GM21367 (cell line): ENCODE measurements around the gene ARHGAP10.

Experiments used
- ATAC-seq: cut with Tn5 transposase; IDR thresholded peaks from one replicate; pipeline ENCODE4 v1.9.1; 2021; ENCODE audit not compliant: unreplicated experiment

The ARHGAP10 gene

GRCh38 chr4:147943159-147943638 is 211.3 kb downstream of the ARHGAP10 start:
- ATAC-seq = peak; percentile 92

GRCh38 chr4:147944249-147944648 is 212.4 kb downstream of the ARHGAP10 start:
- ATAC-seq = peak; percentile 30

- no peak for ATAC-seq
These were observed 212.9 kb downstream of the ARHGAP10 start for GRCh38 chr4:147944670-147945260.

- no peak for ATAC-seq
These were observed 216.4 kb downstream of the ARHGAP10 start for GRCh38 chr4:147948336-147948735.

- no peak for ATAC-seq
These were observed 218.4 kb downstream of the ARHGAP10 start for GRCh38 chr4:147950261-147950660.

GRCh38 chr4:147950841-147951240 is 219.0 kb downstream of the ARHGAP10 start:
- ATAC-seq = no peak

GRCh38 chr4:147954850-147955249 is 223.0 kb downstream of the ARHGAP10 start:
- no peak for ATAC-seq

GRCh38 chr4:147955827-147956558 is 224.1 kb downstream of the ARHGAP10 start:
- no peak for ATAC-seq

GRCh38 chr4:147957446-147957845 is 225.6 kb downstream of the ARHGAP10 start:
- no peak for ATAC-seq

- no peak for ATAC-seq
These were observed 226.2 kb downstream of the ARHGAP10 start for GRCh38 chr4:147958057-147958456.

GRCh38 chr4:147958489-147959065 is 226.7 kb downstream of the ARHGAP10 start:
- ATAC-seq = no peak

GRCh38 chr4:147960971-147961370 is 229.1 kb downstream of the ARHGAP10 start:
- no peak for ATAC-seq

- no peak for ATAC-seq
These were observed 232.0 kb downstream of the ARHGAP10 start for GRCh38 chr4:147963839-147964238.

- ATAC-seq = no peak
These were observed 232.5 kb downstream of the ARHGAP10 start for GRCh38 chr4:147964266-147964880.

- ATAC-seq = no peak
These were observed 233.2 kb downstream of the ARHGAP10 start for GRCh38 chr4:147965056-147965455.

GRCh38 chr4:147965873-147966272 is 234.0 kb downstream of the ARHGAP10 start:
- no peak for ATAC-seq

- ATAC-seq = no peak
These were observed 236.8 kb downstream of the ARHGAP10 start for GRCh38 chr4:147968641-147969040.

GRCh38 chr4:147969573-147970385 is 237.9 kb downstream of the ARHGAP10 start:
- ATAC-seq = no peak

- ATAC-seq = no peak
These were observed 239.2 kb downstream of the ARHGAP10 start for GRCh38 chr4:147971116-147971515.

GRCh38 chr4:147975325-147975724 is 243.4 kb downstream of the ARHGAP10 start:
- no peak for ATAC-seq
